CD4-positive, CD25-positive, alpha-beta regulatory T cell (primary cell): ENCODE data around the gene ABCD4. TPM values are rescaled to one million over a fixed set of nuclear protein-coding genes. Genes with fewer than 3 reads are reported as not detected.

ENCODE experiments used
- ATAC-seq, 2 donors: fragments of 150-1000 bp; cut with Tn5 transposase; one replicate each; pipeline ENCODE4 v1.10.0; 2021; ENCODE audit warnings: low read depth in 2 of 2, moderate number of reproducible peaks in 2 of 2, moderate library complexity in 1 of 2
- DNase-seq, 3 donors: peaks; one replicate each; pipeline versions ENCODE4 v3.0.0 to v3.0.0-alpha.2; 2012 to 2022; ENCODE audit warnings: mixed read lengths in 1 of 3
- H3K27ac ChIP-seq: one replicate; pipeline ENCODE4 v1.7.0; 2013; ENCODE audit warnings: mild to moderate bottlenecking, low read length; ENCODE audit not compliant: insufficient read depth, poor library complexity, severe bottlenecking
- H3K27me3 ChIP-seq: one replicate; pipeline ENCODE4 v1.7.0; 2013; ENCODE audit warnings: low read length; ENCODE audit not compliant: control insufficient read depth, insufficient read depth
- H3K36me3 ChIP-seq: one replicate; pipeline ENCODE4 v1.7.0; 2013; ENCODE audit warnings: mild to moderate bottlenecking, low read length, moderate library complexity; ENCODE audit not compliant: control insufficient read depth, insufficient read depth
- H3K4me1 ChIP-seq: 2 replicates; pipeline ENCODE4 v1.7.0; 2013; ENCODE audit warnings: mild to moderate bottlenecking, low read length; ENCODE audit not compliant: insufficient read depth, control insufficient read depth, poor library complexity, severe bottlenecking
- H3K4me3 ChIP-seq: one replicate; pipeline ENCODE4 v1.7.0; 2013; ENCODE audit warnings: low read depth, mild to moderate bottlenecking, low read length, moderate library complexity
- H3K9me3 ChIP-seq, 2 experiments: 1 replicate in 1 of 2; 2 replicates in 1 of 2; pipeline ENCODE4 v1.7.0; 2013; ENCODE audit warnings: low read length in 2 of 2, mild to moderate bottlenecking in 1 of 2, moderate library complexity in 1 of 2; ENCODE audit not compliant: control insufficient read depth in 2 of 2
- H3K27ac Mint-ChIP-seq, 3 donors: one replicate each; pipeline ENCODE4 v1.8.0; 2020 to 2022; ENCODE audit warnings: mild to moderate bottlenecking in 3 of 3, mixed read lengths in 3 of 3, moderate library complexity in 2 of 3
- H3K27me3 Mint-ChIP-seq: one replicate; pipeline ENCODE4 v1.8.0; 2022; ENCODE audit warnings: mild to moderate bottlenecking, mixed read lengths
- H3K36me3 Mint-ChIP-seq: one replicate; pipeline ENCODE4 v1.8.0; 2020; ENCODE audit warnings: mixed read lengths
- H3K4me1 Mint-ChIP-seq, 4 donors: one replicate each; pipeline ENCODE4 v1.8.0; 2020 to 2022; ENCODE audit warnings: mixed read lengths in 4 of 4, mild to moderate bottlenecking in 1 of 4
- H3K4me3 Mint-ChIP-seq, 4 donors: one replicate each; pipeline ENCODE4 v1.8.0; 2020 to 2022; ENCODE audit warnings: mild to moderate bottlenecking in 4 of 4, mixed read lengths in 4 of 4, moderate library complexity in 3 of 4
- H3K9me3 Mint-ChIP-seq, 7 donors: one replicate each; pipeline ENCODE4 v1.8.0; 2020 to 2022; ENCODE audit warnings: mixed read lengths in 7 of 7, mild to moderate bottlenecking in 3 of 7, moderate library complexity in 2 of 7
- polyA plus RNA-seq, 4 donors: library from polyadenylated mRNA; unstranded; fragments of 300-500 nt; fragmentation: Illumina TruSeq; gene quantifications; one replicate each; pipeline ENCODE4 v1.2.3, GENCODE V29; 2021
- total RNA-seq: library from RNA; stranded (reverse); gene quantifications from one replicate; pipeline ENCODE4 v1.2.3, GENCODE V29; 2022

ABCD4 gene
- total and polyA plus RNA-seq, 5 donors from 2014 or later: 21.8 to 71.4 (median 27.6) TPM

DNA sequence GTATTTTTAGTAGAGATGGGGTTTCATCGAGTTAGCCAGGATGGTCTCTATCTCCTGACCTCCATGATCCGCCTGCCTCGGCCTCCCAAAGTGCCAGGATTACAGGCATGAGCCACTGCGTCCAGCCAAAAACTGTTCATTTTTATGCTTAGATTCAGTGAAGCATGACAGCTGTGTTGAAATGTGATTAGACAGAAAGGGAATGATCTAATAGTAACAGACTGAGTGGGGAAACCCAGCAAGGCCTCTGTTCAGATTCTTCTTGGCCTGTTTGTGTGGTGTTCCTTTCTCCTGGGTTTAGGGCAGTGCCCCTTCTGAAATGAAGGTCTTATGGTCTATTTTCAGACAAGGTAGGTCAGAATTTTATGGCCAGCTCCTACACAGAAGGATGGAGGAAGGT, 11.8 kb upstream of the ABCD4 start:
- H3K4me3 Mint-ChIP-seq: no peak overlapping the region
- H3K27ac Mint-ChIP-seq: no peak overlapping the region
- Histone ChIP-seq H3K9me3 (no peaks in the 10 kb centered on the region), H3K4me1 (no peaks in the 10 kb centered on the region), H3K27ac (no peak overlapping the region), H3K36me3 (no peaks in the 10 kb centered on the region), H3K27me3 (no peaks in the 10 kb centered on the region), H3K4me3 (no peak overlapping the region)
- DNase-seq: no peak
- no peak for ATAC-seq
- peaks cover 11% of the 10 kb centered on the region for H3K27me3 Mint-ChIP-seq
- peaks cover 0 to under 1% (median 0%) of the 10 kb centered on the region in 7 donors for H3K9me3 Mint-ChIP-seq
- no peaks in the 10 kb centered on the region for H3K36me3 Mint-ChIP-seq
- no peaks in the 10 kb centered on the region for H3K4me1 Mint-ChIP-seq

DNA sequence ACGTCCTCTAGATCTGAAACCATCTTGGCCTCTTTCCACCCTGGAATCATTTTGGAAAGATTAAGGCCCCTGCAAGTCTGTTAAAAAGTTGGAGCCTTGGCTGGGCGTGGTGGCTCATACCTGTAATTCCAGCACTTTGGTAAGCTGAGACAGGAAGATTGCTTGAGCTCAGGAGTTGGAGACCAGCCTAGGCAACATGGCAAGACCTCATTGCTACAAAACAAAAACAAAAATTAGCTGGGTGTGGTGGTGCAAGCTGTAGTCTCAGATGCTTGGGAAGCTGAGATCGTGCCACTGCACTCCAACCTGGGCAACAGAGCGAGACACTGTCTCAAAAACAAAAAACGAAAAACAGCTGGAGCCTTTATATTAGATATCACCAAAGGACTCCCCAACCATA, 10.9 kb upstream of the ABCD4 start:
- ATAC-seq (no peak), DNase-seq (no peak)
- no peak overlapping the region for H3K4me3 ChIP-seq
- no peak overlapping the region for H3K27ac Mint-ChIP-seq
- no peaks in the 10 kb centered on the region for H3K27me3 ChIP-seq
- no peak overlapping the region for H3K27ac ChIP-seq
- no peaks in the 10 kb centered on the region for H3K36me3 Mint-ChIP-seq
- peaks cover 0 to 1% (median 0%) of the 10 kb centered on the region in 7 donors for H3K9me3 Mint-ChIP-seq
- H3K4me1 Mint-ChIP-seq: no peaks in the 10 kb centered on the region
- H3K9me3 ChIP-seq: no peaks in the 10 kb centered on the region
- H3K36me3 ChIP-seq: no peaks in the 10 kb centered on the region
- H3K4me1 ChIP-seq: no peaks in the 10 kb centered on the region
- no peak overlapping the region for H3K4me3 Mint-ChIP-seq
- peaks cover 11% of the 10 kb centered on the region for H3K27me3 Mint-ChIP-seq

DNA sequence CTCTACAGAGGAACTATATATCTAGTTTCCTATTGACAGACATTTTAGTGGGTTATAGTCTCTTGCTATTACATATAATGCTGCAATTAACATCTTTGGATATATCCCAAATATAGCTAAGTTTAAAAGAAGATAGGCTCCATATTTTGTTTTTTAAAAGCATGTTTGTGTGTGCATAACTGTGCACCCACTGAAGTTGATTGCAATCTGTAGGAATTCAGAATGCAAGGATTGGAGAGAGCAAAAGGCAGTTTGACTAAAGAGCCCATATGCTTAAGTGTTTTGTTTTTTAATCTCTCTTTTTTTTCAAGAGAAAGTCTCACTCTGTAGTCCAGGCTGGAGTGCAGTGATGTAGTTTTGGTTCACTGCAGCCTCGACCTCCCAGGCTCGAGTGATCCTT, 9.4 kb upstream of the ABCD4 start:
- DNase-seq: no peak
- Mint-ChIP-seq H3K9me3 (peaks cover 0 to 1% (median 0%) of the 10 kb centered on the region in 7 donors), H3K36me3 (no peaks in the 10 kb centered on the region), H3K27ac (no peak overlapping the region), H3K4me1 (no peaks in the 10 kb centered on the region), H3K27me3 (peaks cover 15% of the 10 kb centered on the region), H3K4me3 (no peak overlapping the region)
- Histone ChIP-seq H3K27me3 (no peaks in the 10 kb centered on the region), H3K4me1 (no peaks in the 10 kb centered on the region), H3K36me3 (no peaks in the 10 kb centered on the region), H3K4me3 (no peak overlapping the region), H3K9me3 (no peaks in the 10 kb centered on the region), H3K27ac (no peak overlapping the region)
- no peak for ATAC-seq

DNA sequence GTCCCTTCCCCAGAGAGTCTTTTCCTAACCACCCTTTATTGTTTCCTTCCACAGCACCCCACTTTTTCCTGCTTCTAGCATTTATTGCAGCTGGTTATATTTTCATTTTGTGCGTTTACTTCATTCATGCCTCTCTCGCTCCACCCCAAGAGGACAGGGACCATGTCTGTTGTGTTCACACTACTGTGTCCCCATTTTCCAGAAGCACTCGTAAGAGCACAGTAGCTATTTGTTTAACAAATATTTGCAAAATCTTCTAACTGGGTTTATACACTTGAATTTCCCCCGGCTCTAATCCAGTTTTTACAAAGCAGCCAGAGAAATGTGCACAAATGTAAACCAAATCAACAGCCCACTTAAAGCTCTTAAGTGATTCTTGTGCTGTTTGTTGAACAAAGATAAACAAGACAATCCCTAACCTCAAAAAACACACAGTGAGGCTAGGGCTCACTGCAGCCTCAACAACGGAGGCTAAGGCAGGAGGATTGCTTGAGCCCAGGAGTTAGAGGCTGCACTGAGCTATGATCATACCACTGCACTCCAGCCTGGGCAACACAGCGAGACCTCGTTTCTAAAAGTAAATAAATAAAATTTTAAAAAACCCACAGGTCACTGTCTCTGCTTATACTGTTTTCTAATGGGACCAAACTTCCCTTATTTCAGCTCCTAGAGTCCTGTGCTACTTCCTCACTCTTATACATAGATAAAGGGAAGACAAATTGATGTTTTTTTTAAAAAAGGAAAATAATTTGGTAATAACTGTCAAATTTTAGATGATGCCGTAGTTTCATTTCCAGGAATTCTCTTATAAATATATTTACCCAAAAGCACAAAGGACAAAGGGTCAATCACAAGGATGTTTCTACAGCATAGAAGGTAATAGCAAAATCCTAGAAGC, 6.6 kb upstream of the ABCD4 start:
- Mint-ChIP-seq H3K4me3 (peak overlapping the region in 1 of 4 donors; percentile 6), H3K36me3 (no peaks in the 10 kb centered on the region), H3K9me3 (peaks cover 0 to 1% (median 0%) of the 10 kb centered on the region in 7 donors), H3K27ac (no peak overlapping the region), H3K4me1 (no peaks in the 10 kb centered on the region), H3K27me3 (peaks cover 15% of the 10 kb centered on the region)
- DNase-seq (no peak), ATAC-seq (no peak)
- Histone ChIP-seq H3K36me3 (no peaks in the 10 kb centered on the region), H3K4me3 (no peak overlapping the region), H3K27ac (no peak overlapping the region), H3K4me1 (no peaks in the 10 kb centered on the region), H3K9me3 (no peaks in the 10 kb centered on the region), H3K27me3 (no peaks in the 10 kb centered on the region)

DNA sequence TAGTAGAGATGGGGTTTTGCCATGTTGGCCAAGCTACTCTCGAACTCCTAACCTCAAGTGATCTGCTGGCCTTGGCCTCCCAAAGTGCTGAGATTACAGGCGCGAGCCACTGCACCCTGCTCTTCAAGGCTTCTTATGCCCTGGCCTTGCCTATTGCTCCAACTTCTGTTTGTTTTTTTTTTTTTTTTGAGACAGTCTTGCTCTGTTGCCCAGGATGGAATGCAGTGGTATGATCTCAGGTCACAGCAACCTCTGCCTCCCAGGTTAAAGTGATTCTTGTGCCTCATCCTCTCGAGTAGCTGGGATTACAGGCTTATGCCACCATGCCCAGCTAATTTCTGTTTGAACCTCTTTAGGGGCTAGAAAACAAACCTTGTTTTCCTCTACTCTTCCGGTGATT, 6.0 kb upstream of the ABCD4 start:
- Histone ChIP-seq H3K27me3 (no peaks in the 10 kb centered on the region), H3K27ac (no peak overlapping the region), H3K9me3 (no peaks in the 10 kb centered on the region), H3K4me3 (no peak overlapping the region), H3K4me1 (peaks cover 2% of the 10 kb centered on the region), H3K36me3 (no peaks in the 10 kb centered on the region)
- Mint-ChIP-seq H3K36me3 (no peaks in the 10 kb centered on the region), H3K4me1 (peaks cover 0 to 2% (median 0%) of the 10 kb centered on the region in 4 donors), H3K27ac (no peak overlapping the region), H3K27me3 (peaks cover 15% of the 10 kb centered on the region), H3K4me3 (peak overlapping the region in 1 of 4 donors; percentile 6), H3K9me3 (peaks cover 0 to 1% (median 0%) of the 10 kb centered on the region in 7 donors)
- DNase-seq (no peak), ATAC-seq (no peak)

DNA sequence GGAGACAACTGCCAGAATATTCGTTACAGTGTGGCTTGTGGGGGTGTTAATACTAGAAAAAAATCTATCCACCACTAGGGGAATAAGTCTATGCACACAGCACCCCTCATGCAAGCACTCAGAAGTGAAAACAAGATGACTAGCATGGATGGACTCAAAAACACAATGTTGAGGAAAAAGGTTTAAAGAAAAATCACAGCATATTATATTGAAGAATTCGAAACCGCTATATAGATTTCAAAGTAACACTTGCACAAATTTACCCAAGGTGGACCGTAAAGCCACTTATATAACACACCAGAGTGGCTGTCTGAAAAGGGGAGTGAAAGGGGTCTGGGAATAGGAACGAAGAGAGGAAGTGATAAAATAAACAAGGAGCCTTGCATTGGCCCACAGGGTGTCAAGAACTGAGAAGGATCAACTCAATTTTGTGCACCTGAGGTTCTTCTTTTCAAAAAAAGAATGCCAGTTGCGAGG, 544 bp downstream of the ABCD4 start:
- peaks cover 0 to 52% (median 23%) of the 10 kb centered on the region in 4 donors for H3K4me1 Mint-ChIP-seq
- Histone ChIP-seq H3K36me3 (peaks cover 19% of the 10 kb centered on the region), H3K9me3 (no peaks in the 10 kb centered on the region), H3K4me3 (peak overlapping the region; percentile 90), H3K4me1 (peaks cover 26% of the 10 kb centered on the region), H3K27ac (peak overlapping the region; percentile 83), H3K27me3 (no peaks in the 10 kb centered on the region)
- peak overlapping the region; percentile 85 to 100 (median 93) for H3K27ac Mint-ChIP-seq
- peak overlapping the region; percentile 95 to 100 (median 98) for H3K4me3 Mint-ChIP-seq
- peak in 2 of 3 donors; percentile 65 to 76 for DNase-seq
- H3K9me3 Mint-ChIP-seq: no peaks in the 10 kb centered on the region
- H3K36me3 Mint-ChIP-seq: peaks cover 19% of the 10 kb centered on the region
- H3K27me3 Mint-ChIP-seq: no peaks in the 10 kb centered on the region
- peak; percentile 66 to 77 for ATAC-seq

DNA sequence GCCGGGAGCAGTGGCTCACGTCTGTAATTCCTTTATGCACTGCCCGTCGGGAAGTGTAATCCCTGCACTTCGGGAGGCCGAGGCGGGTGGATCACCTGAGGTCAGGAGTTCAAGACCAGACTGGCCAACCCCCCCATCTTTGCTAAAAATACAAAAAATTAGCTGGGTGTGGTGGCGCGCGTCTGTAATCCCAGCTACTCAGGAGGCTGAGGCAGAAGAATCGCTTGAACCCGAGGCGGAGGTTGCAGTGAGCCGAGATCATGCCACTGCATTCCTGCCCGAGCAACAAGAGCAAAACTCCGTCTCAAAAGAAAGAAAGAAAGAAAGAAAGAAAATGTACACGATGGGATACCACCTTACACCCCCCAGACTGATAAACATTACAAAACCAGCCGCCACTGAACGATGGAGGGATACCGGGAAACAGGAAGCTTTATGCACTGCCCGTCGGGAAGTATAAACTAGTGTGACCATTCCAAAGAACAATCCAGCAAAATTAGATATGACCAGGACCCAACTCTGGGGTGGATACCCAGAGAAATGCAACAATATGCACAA, 1.1 kb downstream of the ABCD4 start:
- Mint-ChIP-seq H3K27ac (peak overlapping the region; percentile 85 to 100 (median 93)), H3K9me3 (no peaks in the 10 kb centered on the region), H3K36me3 (peaks cover 22% of the 10 kb centered on the region), H3K27me3 (no peaks in the 10 kb centered on the region), H3K4me1 (peaks cover 0 to 52% (median 23%) of the 10 kb centered on the region in 4 donors), H3K4me3 (peak overlapping the region; percentile 95 to 100 (median 98))
- peaks cover 26% of the 10 kb centered on the region for H3K4me1 ChIP-seq
- peaks cover 24% of the 10 kb centered on the region for H3K36me3 ChIP-seq
- H3K27ac ChIP-seq: peak overlapping the region; percentile 83
- ATAC-seq: no peak
- no peaks in the 10 kb centered on the region for H3K9me3 ChIP-seq
- no peaks in the 10 kb centered on the region for H3K27me3 ChIP-seq
- H3K4me3 ChIP-seq: peak overlapping the region; percentile 90
- no peak for DNase-seq
